H1 (cell line): ENCODE measurements around the gene GAS7. TPM values are rescaled to one million over a fixed set of nuclear protein-coding genes. Genes with fewer than 3 reads are reported as not detected.

Experiments
- CBX5 ChIP-seq: fragments of 300-800, 300-1000 bp; sonication (generic); IDR thresholded peaks from 2 replicates; pipeline ENCODE4 v1.7.1; 2016; ENCODE audit warnings: antibody characterized with exemption, low read length, low read depth
- CHD1 ChIP-seq: IDR thresholded peaks from 2 replicates; pipeline ENCODE4 v1.6.1; 2012; ENCODE audit warnings: low read depth, low read length, improper control_type of control experiment
- SP2 ChIP-seq: IDR thresholded peaks from 2 replicates; pipeline ENCODE4 v1.6.1; 2012; ENCODE audit warnings: mild to moderate bottlenecking, low read length, inconsistent platforms
- TEAD4 ChIP-seq: IDR thresholded peaks from 2 replicates; pipeline ENCODE4 v1.6.1; 2012; ENCODE audit warnings: low read depth, low read length, inconsistent platforms, mixed read lengths
- polyA plus RNA-seq, 7 experiments: library from polyadenylated mRNA; depleted of rRNA in 3 of 7; stranded (reverse) in 5 of 7; unstranded in 2 of 7; fragments of >200 nt in 5 of 7; fragments of 200-250 nt in 2 of 7; gene quantifications; 1 replicate in 5 of 7; 2 replicates in 1 of 7; 4 replicates in 1 of 7; pipeline versions ENCODE4 v1.2.1 to v1.2.3, GENCODE V29; 2011 to 2013; ENCODE audit warnings: missing spikeins in 2 of 7, mixed read lengths in 2 of 7
- total RNA-seq: library from RNA; stranded (reverse); fragmentation: NEBNext Ultra II Directional; extraction: Animal tissue kit (Norgen Biotek cat#: 25700); gene quantifications from 2 replicates; pipeline ENCODE4 v1.2.1, GENCODE V29; 2021
- TF ChIP-seq, protein P1 (sequence below): fragments of 300-600 bp; sonication (generic); IDR thresholded peaks from 2 replicates; pipeline ENCODE4 v1.7.1; 2012; ENCODE audit warnings: low read length, moderate library complexity, mild to moderate bottlenecking, inconsistent platforms; ENCODE audit not compliant: insufficient replicate concordance
- TF ChIP-seq, protein P2 (sequence below): IDR thresholded peaks from 2 replicates; pipeline ENCODE4 v1.6.1; 2011; ENCODE audit warnings: low read depth, mild to moderate bottlenecking, low read length; ENCODE audit not compliant: insufficient read depth

The GAS7 gene
- total and polyA plus RNA-seq, 2 of the 8 experiments (the other 6 are each of a cell fraction or from before 2014, with no cell fraction given): 5.0 to 14.5 TPM

DNA sequence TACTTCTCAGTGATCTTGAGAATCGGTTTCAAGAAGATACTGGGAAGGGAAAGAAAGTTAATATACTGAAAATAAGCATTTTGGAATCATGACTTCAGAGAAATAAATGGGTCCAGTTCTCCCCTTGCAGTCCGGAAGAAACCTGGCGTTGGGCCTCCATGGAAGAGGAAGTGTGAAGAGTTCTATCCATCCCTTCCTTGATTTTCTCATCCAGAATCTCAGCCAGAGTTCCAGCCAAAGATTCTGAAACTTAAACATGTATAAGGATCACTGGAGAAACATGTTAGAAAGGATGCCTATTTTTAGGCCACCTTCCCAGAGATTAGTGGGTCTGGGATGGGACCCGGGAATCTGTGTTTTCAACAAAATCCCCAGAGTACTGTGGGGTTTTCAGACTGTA is 8.7 kb upstream of the GAS7 start (continued):
- TF ChIP-seq, protein P1, sequence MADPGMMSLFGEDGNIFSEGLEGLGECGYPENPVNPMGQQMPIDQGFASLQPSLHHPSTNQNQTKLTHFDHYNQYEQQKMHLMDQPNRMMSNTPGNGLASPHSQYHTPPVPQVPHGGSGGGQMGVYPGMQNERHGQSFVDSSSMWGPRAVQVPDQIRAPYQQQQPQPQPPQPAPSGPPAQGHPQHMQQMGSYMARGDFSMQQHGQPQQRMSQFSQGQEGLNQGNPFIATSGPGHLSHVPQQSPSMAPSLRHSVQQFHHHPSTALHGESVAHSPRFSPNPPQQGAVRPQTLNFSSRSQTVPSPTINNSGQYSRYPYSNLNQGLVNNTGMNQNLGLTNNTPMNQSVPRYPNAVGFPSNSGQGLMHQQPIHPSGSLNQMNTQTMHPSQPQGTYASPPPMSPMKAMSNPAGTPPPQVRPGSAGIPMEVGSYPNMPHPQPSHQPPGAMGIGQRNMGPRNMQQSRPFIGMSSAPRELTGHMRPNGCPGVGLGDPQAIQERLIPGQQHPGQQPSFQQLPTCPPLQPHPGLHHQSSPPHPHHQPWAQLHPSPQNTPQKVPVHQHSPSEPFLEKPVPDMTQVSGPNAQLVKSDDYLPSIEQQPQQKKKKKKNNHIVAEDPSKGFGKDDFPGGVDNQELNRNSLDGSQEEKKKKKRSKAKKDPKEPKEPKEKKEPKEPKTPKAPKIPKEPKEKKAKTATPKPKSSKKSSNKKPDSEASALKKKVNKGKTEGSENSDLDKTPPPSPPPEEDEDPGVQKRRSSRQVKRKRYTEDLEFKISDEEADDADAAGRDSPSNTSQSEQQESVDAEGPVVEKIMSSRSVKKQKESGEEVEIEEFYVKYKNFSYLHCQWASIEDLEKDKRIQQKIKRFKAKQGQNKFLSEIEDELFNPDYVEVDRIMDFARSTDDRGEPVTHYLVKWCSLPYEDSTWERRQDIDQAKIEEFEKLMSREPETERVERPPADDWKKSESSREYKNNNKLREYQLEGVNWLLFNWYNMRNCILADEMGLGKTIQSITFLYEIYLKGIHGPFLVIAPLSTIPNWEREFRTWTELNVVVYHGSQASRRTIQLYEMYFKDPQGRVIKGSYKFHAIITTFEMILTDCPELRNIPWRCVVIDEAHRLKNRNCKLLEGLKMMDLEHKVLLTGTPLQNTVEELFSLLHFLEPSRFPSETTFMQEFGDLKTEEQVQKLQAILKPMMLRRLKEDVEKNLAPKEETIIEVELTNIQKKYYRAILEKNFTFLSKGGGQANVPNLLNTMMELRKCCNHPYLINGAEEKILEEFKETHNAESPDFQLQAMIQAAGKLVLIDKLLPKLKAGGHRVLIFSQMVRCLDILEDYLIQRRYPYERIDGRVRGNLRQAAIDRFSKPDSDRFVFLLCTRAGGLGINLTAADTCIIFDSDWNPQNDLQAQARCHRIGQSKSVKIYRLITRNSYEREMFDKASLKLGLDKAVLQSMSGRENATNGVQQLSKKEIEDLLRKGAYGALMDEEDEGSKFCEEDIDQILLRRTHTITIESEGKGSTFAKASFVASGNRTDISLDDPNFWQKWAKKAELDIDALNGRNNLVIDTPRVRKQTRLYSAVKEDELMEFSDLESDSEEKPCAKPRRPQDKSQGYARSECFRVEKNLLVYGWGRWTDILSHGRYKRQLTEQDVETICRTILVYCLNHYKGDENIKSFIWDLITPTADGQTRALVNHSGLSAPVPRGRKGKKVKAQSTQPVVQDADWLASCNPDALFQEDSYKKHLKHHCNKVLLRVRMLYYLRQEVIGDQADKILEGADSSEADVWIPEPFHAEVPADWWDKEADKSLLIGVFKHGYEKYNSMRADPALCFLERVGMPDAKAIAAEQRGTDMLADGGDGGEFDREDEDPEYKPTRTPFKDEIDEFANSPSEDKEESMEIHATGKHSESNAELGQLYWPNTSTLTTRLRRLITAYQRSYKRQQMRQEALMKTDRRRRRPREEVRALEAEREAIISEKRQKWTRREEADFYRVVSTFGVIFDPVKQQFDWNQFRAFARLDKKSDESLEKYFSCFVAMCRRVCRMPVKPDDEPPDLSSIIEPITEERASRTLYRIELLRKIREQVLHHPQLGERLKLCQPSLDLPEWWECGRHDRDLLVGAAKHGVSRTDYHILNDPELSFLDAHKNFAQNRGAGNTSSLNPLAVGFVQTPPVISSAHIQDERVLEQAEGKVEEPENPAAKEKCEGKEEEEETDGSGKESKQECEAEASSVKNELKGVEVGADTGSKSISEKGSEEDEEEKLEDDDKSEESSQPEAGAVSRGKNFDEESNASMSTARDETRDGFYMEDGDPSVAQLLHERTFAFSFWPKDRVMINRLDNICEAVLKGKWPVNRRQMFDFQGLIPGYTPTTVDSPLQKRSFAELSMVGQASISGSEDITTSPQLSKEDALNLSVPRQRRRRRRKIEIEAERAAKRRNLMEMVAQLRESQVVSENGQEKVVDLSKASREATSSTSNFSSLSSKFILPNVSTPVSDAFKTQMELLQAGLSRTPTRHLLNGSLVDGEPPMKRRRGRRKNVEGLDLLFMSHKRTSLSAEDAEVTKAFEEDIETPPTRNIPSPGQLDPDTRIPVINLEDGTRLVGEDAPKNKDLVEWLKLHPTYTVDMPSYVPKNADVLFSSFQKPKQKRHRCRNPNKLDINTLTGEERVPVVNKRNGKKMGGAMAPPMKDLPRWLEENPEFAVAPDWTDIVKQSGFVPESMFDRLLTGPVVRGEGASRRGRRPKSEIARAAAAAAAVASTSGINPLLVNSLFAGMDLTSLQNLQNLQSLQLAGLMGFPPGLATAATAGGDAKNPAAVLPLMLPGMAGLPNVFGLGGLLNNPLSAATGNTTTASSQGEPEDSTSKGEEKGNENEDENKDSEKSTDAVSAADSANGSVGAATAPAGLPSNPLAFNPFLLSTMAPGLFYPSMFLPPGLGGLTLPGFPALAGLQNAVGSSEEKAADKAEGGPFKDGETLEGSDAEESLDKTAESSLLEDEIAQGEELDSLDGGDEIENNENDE: no peak
- no peak for TF ChIP-seq SP2
- no peak for TF ChIP-seq TEAD4
- TF ChIP-seq, protein P2, sequence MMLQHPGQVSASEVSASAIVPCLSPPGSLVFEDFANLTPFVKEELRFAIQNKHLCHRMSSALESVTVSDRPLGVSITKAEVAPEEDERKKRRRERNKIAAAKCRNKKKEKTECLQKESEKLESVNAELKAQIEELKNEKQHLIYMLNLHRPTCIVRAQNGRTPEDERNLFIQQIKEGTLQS: no peak
- TF ChIP-seq CBX5: no peak
- no peak for TF ChIP-seq CHD1
- TF ChIP-seq, all 59 proteins: peak for 0
